SH-SY5Y (cell line): ENCODE measurements around the gene SERPINB2.

Source experiments
- GATA2 ChIP-seq: IDR thresholded peaks from 2 replicates; pipeline ENCODE4 v1.6.1; 2011; ENCODE audit warnings: mild to moderate bottlenecking, low read depth, low read length
- GATA3 ChIP-seq: IDR thresholded peaks from 2 replicates; pipeline ENCODE4 v1.6.1; 2011; ENCODE audit warnings: low read depth, mild to moderate bottlenecking, low read length, moderate library complexity

- TF ChIP-seq GATA2 (no peak), GATA3 (no peak)
These were observed 27.0 kb upstream of the SERPINB2 start for GRCh38 chr18:63860531-63860930.
